SU-DHL-6 (cell line): Measurements from ENCODE around the gene PLA2G4A.

Source experiments
- H2AFZ ChIP-seq: fragments of 200-600 bp; sonication (generic); 2 replicates; pipeline ENCODE4 v1.6.1; 2014; ENCODE audit warnings: low read depth, mild to moderate bottlenecking, moderate library complexity, mixed read lengths, antibody characterized with exemption, low read length; ENCODE audit not compliant: severe bottlenecking
- H3F3A ChIP-seq: fragments of 200-600 bp; shearing (Covaris generic); 2 replicates; pipeline ENCODE4 v1.6.0; 2016; ENCODE audit warnings: antibody characterized with exemption, mild to moderate bottlenecking; ENCODE audit not compliant: insufficient read depth
- H3K27ac ChIP-seq: fragments of 200-600 bp; sonication (generic); 2 replicates; pipeline ENCODE4 v1.5.1; 2016; ENCODE audit warnings: low read depth, mild to moderate bottlenecking, low read length, moderate library complexity, mixed read lengths
- H3K27me3 ChIP-seq: fragments of 200-600 bp; sonication (generic), shearing (Covaris generic); 2 replicates; pipeline ENCODE4 v1.6.0; 2014; ENCODE audit warnings: mild to moderate bottlenecking, low read length
- H3K36me3 ChIP-seq: fragments of 200-600 bp; sonication (generic); 2 replicates; pipeline ENCODE4 v1.6.1; 2014; ENCODE audit warnings: mild to moderate bottlenecking, low read length, mixed read lengths
- H3K4me2 ChIP-seq: fragments of 300-600, 200-600 bp; shearing (Covaris generic), sonication (generic); 2 replicates; pipeline ENCODE4 v1.6.0; 2014; ENCODE audit warnings: low read length, low read depth, mild to moderate bottlenecking; ENCODE audit not compliant: poor library complexity, severe bottlenecking
- H3K4me3 ChIP-seq: fragments of 200-600 bp; sonication (generic); 2 replicates; pipeline ENCODE4 v1.5.1; 2014; ENCODE audit warnings: antibody characterized with exemption, low read length, mild to moderate bottlenecking, mixed read lengths; ENCODE audit not compliant: insufficient read depth, poor library complexity, severe bottlenecking
- H3K79me2 ChIP-seq: fragments of 200-600 bp; sonication (generic); 2 replicates; pipeline ENCODE4 v1.6.1; 2014; ENCODE audit warnings: mild to moderate bottlenecking, low read length, moderate library complexity; ENCODE audit not compliant: insufficient read depth
- H3K9ac ChIP-seq: fragments of 200-600 bp; sonication (generic); 2 replicates; pipeline ENCODE4 v1.7.0; 2014; ENCODE audit warnings: mild to moderate bottlenecking, low read length
- H3K9me2 ChIP-seq: fragments of 200-600 bp; sonication (generic); replicated peaks from 2 replicates; pipeline ENCODE4 v1.6.1; 2014; ENCODE audit warnings: low read length; ENCODE audit not compliant: insufficient read depth
- H3K9me3 ChIP-seq: fragments of 200-600 bp; sonication (generic); 2 replicates; pipeline ENCODE4 v1.6.1; 2014; ENCODE audit warnings: low read length, mixed read lengths; ENCODE audit not compliant: insufficient read depth
- H4K20me1 ChIP-seq: fragments of 200-600 bp; sonication (generic); 2 replicates; pipeline ENCODE4 v1.6.1; 2014; ENCODE audit warnings: low read depth, mild to moderate bottlenecking, antibody characterized with exemption, low read length, moderate library complexity, mixed read lengths
- EZH2phosphoT487 ChIP-seq: fragments of 200-600 bp; sonication (generic), shearing (Covaris generic); conservative IDR thresholded peaks from 2 replicates; pipeline ENCODE4 v1.6.1; 2018; ENCODE audit warnings: mild to moderate bottlenecking, antibody characterized with exemption, low read length, moderate library complexity, mixed read lengths
- TF ChIP-seq, protein P1 (sequence below): fragments of 200-600 bp; sonication (generic); IDR thresholded peaks from one replicate; pipeline ENCODE4 v1.5.1; 2017; ENCODE audit warnings: antibody characterized with exemption, mild to moderate bottlenecking, low read length, moderate library complexity; ENCODE audit not compliant: insufficient read depth, poor library complexity, severe bottlenecking

The PLA2G4A gene

GRCh38 chr1:186903374-186904136 is 74.8 kb downstream of the PLA2G4A start:
- Histone ChIP-seq H3K9me3 (no peaks in the 10 kb centered on the region), H3K4me3 (no peak overlapping the region), H3K79me2 (no peaks in the 10 kb centered on the region), H3K9me2 (no peaks in the 10 kb centered on the region), H3F3A (no peaks in the 10 kb centered on the region), H4K20me1 (no peaks in the 10 kb centered on the region), H2AFZ (no peak overlapping the region), H3K36me3 (no peaks in the 10 kb centered on the region), H3K27me3 (no peaks in the 10 kb centered on the region), H3K27ac (no peak overlapping the region), H3K9ac (no peak overlapping the region), H3K4me2 (no peak overlapping the region)
- TF ChIP-seq EZH2phosphoT487 = no peak
- TF ChIP-seq, protein P1, sequence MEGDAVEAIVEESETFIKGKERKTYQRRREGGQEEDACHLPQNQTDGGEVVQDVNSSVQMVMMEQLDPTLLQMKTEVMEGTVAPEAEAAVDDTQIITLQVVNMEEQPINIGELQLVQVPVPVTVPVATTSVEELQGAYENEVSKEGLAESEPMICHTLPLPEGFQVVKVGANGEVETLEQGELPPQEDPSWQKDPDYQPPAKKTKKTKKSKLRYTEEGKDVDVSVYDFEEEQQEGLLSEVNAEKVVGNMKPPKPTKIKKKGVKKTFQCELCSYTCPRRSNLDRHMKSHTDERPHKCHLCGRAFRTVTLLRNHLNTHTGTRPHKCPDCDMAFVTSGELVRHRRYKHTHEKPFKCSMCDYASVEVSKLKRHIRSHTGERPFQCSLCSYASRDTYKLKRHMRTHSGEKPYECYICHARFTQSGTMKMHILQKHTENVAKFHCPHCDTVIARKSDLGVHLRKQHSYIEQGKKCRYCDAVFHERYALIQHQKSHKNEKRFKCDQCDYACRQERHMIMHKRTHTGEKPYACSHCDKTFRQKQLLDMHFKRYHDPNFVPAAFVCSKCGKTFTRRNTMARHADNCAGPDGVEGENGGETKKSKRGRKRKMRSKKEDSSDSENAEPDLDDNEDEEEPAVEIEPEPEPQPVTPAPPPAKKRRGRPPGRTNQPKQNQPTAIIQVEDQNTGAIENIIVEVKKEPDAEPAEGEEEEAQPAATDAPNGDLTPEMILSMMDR = no peak

- H3K9ac ChIP-seq = no peak overlapping the region
- H3K4me2 ChIP-seq = no peak overlapping the region
- no peaks in the 10 kb centered on the region for H3K36me3 ChIP-seq
- H2AFZ ChIP-seq = no peak overlapping the region
- H3K27ac ChIP-seq = no peak overlapping the region
- H3K9me2 ChIP-seq = no peaks in the 10 kb centered on the region
- TF ChIP-seq, protein P1 = no peak
- no peak for TF ChIP-seq EZH2phosphoT487
- no peak overlapping the region for H3K4me3 ChIP-seq
- no peaks in the 10 kb centered on the region for H4K20me1 ChIP-seq
- H3F3A ChIP-seq = no peaks in the 10 kb centered on the region
- H3K9me3 ChIP-seq = no peaks in the 10 kb centered on the region
- H3K79me2 ChIP-seq = no peaks in the 10 kb centered on the region
- H3K27me3 ChIP-seq = no peaks in the 10 kb centered on the region
Measured at GRCh38 chr1:186904361-186904760, 75.6 kb downstream of the PLA2G4A start.

GRCh38 chr1:186905561-186905960 is 76.8 kb downstream of the PLA2G4A start:
- no peaks in the 10 kb centered on the region for H3F3A ChIP-seq
- H3K9ac ChIP-seq = no peak overlapping the region
- no peaks in the 10 kb centered on the region for H3K36me3 ChIP-seq
- no peaks in the 10 kb centered on the region for H4K20me1 ChIP-seq
- no peaks in the 10 kb centered on the region for H3K9me2 ChIP-seq
- H3K27ac ChIP-seq = no peak overlapping the region
- no peak overlapping the region for H2AFZ ChIP-seq
- no peaks in the 10 kb centered on the region for H3K9me3 ChIP-seq
- no peak overlapping the region for H3K4me2 ChIP-seq
- no peak for TF ChIP-seq EZH2phosphoT487
- TF ChIP-seq, protein P1 = no peak
- no peak overlapping the region for H3K4me3 ChIP-seq
- no peaks in the 10 kb centered on the region for H3K27me3 ChIP-seq
- no peaks in the 10 kb centered on the region for H3K79me2 ChIP-seq
